ENCODE results near the gene ANXA7.

DNA sequence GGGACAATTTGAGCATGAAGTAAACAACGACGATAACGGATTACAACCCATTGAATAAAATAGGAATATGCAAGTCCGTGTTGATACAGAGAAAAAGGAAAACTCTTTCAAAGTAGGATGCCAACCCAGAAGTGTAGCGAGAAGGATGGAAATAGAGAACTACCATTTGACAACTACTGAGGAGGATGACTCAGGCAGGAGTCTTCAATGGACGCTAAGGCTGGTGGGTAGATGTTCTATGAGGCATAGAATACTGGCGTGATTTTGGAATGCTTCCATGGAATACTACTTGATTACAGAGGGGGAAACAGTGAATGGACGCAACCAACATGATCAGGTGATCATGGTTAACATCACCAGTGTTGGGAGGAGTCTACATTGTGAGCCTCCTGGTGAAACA, 54.4 kb downstream of the ANXA7 start:
- TF ChIP-seq, protein P1, sequence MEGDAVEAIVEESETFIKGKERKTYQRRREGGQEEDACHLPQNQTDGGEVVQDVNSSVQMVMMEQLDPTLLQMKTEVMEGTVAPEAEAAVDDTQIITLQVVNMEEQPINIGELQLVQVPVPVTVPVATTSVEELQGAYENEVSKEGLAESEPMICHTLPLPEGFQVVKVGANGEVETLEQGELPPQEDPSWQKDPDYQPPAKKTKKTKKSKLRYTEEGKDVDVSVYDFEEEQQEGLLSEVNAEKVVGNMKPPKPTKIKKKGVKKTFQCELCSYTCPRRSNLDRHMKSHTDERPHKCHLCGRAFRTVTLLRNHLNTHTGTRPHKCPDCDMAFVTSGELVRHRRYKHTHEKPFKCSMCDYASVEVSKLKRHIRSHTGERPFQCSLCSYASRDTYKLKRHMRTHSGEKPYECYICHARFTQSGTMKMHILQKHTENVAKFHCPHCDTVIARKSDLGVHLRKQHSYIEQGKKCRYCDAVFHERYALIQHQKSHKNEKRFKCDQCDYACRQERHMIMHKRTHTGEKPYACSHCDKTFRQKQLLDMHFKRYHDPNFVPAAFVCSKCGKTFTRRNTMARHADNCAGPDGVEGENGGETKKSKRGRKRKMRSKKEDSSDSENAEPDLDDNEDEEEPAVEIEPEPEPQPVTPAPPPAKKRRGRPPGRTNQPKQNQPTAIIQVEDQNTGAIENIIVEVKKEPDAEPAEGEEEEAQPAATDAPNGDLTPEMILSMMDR (conservative IDR thresholded peaks at IDR 0.05), result no peak
- TF ChIP-seq ZFX (IDR thresholded peaks at IDR 0.05), result no peak

Measured in C4-2B (cell line).